HEK293 (cell line): ENCODE measurements around the gene KIAA1755.

Experiments used
- CTCF ChIA-PET: fragments of 350-600 bp; formaldehyde crosslinking; extraction: SDS; loops from one replicate; lab custom pipeline; 2021; ENCODE audit warnings: antibody characterized with exemption; lab: Yijun Ruan, JAX
- POLR2A ChIA-PET: fragments of 300-600 bp; formaldehyde crosslinking; extraction: SDS; loops from one replicate; lab custom pipeline; 2020; ENCODE audit warnings: antibody characterized with exemption, inconsistent platforms; lab: Yijun Ruan, JAX
- H3K27ac ChIP-seq: fragments of 200-500 bp; sonication (Bioruptor generic); 2 replicates; pipeline ENCODE4 v1.5.1; 2014; ENCODE audit warnings: low read depth, low read length, control low read depth, inconsistent platforms; ENCODE audit errors: extremely low read depth
- H3K36me3 ChIP-seq, 2 experiments: fragments of 200-500 bp in 1 of 2; sonication (Bioruptor generic) in 1 of 2; 1 replicate in 1 of 2; 2 replicates in 1 of 2; pipeline ENCODE4 v1.5.1; 2014 to 2017; ENCODE audit warnings: inconsistent platforms in 2 of 2, low read length in 2 of 2; ENCODE audit not compliant: control insufficient read depth in 2 of 2, insufficient read depth in 1 of 2
- H3K4me1 ChIP-seq: fragments of 200-500 bp; sonication (Bioruptor generic); 2 replicates; pipeline ENCODE4 v1.5.1; 2014; ENCODE audit warnings: mild to moderate bottlenecking, low read length, inconsistent platforms; ENCODE audit not compliant: control insufficient read depth, insufficient read depth
- H3K4me3 ChIP-seq: 2 replicates; pipeline ENCODE4 v1.5.1; 2011; ENCODE audit warnings: low read depth, mild to moderate bottlenecking, control low read depth, low read length, moderate library complexity
- H3K9me3 ChIP-seq: fragments of 200-500 bp; sonication (Bioruptor generic); 2 replicates; pipeline ENCODE4 v1.5.1; 2014; ENCODE audit warnings: low read depth, low read length, inconsistent platforms; ENCODE audit not compliant: control insufficient read depth, insufficient read depth
- CTCF ChIP-seq: fragments of 450-650 bp; formaldehyde crosslinking; IDR thresholded peaks from 2 replicates; pipeline ENCODE4 v1.5.1; 2016; ENCODE audit warnings: missing biosample characterization, missing genetic modification characterization
- EGR2 ChIP-seq: fragments of 450-650 bp; formaldehyde crosslinking; IDR thresholded peaks from 2 replicates; pipeline ENCODE4 v1.5.1; 2016; ENCODE audit warnings: low read depth, missing biosample characterization, missing genetic modification characterization
- KLF7 ChIP-seq: fragments of 450-650 bp; formaldehyde crosslinking; IDR thresholded peaks from 2 replicates; pipeline ENCODE4 v1.5.1; 2016; ENCODE audit warnings: missing biosample characterization, missing genetic modification characterization, borderline replicate concordance
- MEIS1 ChIP-seq: sonication (generic); formaldehyde crosslinking; IDR thresholded peaks from 2 replicates; pipeline ENCODE4 v1.8.1; 2022; ENCODE audit warnings: missing genetic modification reagents, mild to moderate bottlenecking, borderline replicate concordance
- OVOL3 ChIP-seq: fragments of 450-650 bp; formaldehyde crosslinking; IDR thresholded peaks from 2 replicates; pipeline ENCODE4 v1.5.1; 2016; ENCODE audit warnings: missing biosample characterization, missing genetic modification characterization
- SETDB1 ChIP-seq: IDR thresholded peaks from one replicate; pipeline ENCODE4 v1.6.1; 2017; ENCODE audit warnings: mild to moderate bottlenecking, low read length, moderate library complexity, mixed read lengths; ENCODE audit not compliant: insufficient read length
- ZBTB1 ChIP-seq: fragments of 450-650 bp; formaldehyde crosslinking; IDR thresholded peaks from 2 replicates; pipeline ENCODE4 v1.5.1; 2016; ENCODE audit warnings: missing biosample characterization, missing genetic modification characterization
- ZBTB17 ChIP-seq: fragments of 450-650 bp; formaldehyde crosslinking; IDR thresholded peaks from 2 replicates; pipeline ENCODE4 v1.5.1; 2016; ENCODE audit warnings: missing biosample characterization, missing genetic modification characterization
- ZBTB49 ChIP-seq: fragments of 450-650 bp; formaldehyde crosslinking; IDR thresholded peaks from 2 replicates; pipeline ENCODE4 v1.5.1; 2016; ENCODE audit warnings: missing biosample characterization, missing genetic modification characterization, low read depth
- ZBTB8A ChIP-seq: fragments of 450-650 bp; formaldehyde crosslinking; IDR thresholded peaks from 2 replicates; pipeline ENCODE4 v1.5.1; 2016; ENCODE audit warnings: missing biosample characterization, missing genetic modification characterization
- ZNF121 ChIP-seq: fragments of 450-650 bp; formaldehyde crosslinking; IDR thresholded peaks from 2 replicates; pipeline ENCODE4 v1.5.1; 2016; ENCODE audit warnings: missing biosample characterization, missing genetic modification characterization
- ZNF449 ChIP-seq: fragments of 450-650 bp; formaldehyde crosslinking; IDR thresholded peaks from 2 replicates; pipeline ENCODE4 v1.5.1; 2017; ENCODE audit warnings: missing biosample characterization, mild to moderate bottlenecking, missing genetic modification characterization, moderate library complexity
- ZNF473 ChIP-seq: fragments of 450-650 bp; formaldehyde crosslinking; IDR thresholded peaks from 2 replicates; pipeline ENCODE4 v1.5.1; 2017; ENCODE audit warnings: missing biosample characterization, missing genetic modification characterization
- ZNF488 ChIP-seq: fragments of 450-650 bp; formaldehyde crosslinking; IDR thresholded peaks from 2 replicates; pipeline ENCODE4 v1.5.1; 2016; ENCODE audit warnings: missing biosample characterization, missing genetic modification characterization
- ZNF626 ChIP-seq: fragments of 450-650 bp; sonication (Bioruptor Pico); formaldehyde crosslinking; IDR thresholded peaks from 2 replicates; pipeline ENCODE4 v1.5.1; 2018; ENCODE audit warnings: missing biosample characterization, missing genetic modification characterization, inconsistent platforms
- ZNF639 ChIP-seq: fragments of 450-650 bp; formaldehyde crosslinking; IDR thresholded peaks from 2 replicates; pipeline ENCODE4 v1.5.1; 2016; ENCODE audit warnings: missing biosample characterization, missing genetic modification characterization
- ZNF654 ChIP-seq: fragments of 450-650 bp; formaldehyde crosslinking; IDR thresholded peaks from 2 replicates; pipeline ENCODE4 v1.5.1; 2016; ENCODE audit warnings: low read depth, missing biosample characterization, missing genetic modification characterization
- ZNF670 ChIP-seq: fragments of 450-650 bp; formaldehyde crosslinking; IDR thresholded peaks from 2 replicates; pipeline ENCODE4 v1.5.1; 2016; ENCODE audit warnings: missing biosample characterization, missing genetic modification characterization, low read depth
- ZNF704 ChIP-seq: fragments of 450-650 bp; formaldehyde crosslinking; IDR thresholded peaks from 2 replicates; pipeline ENCODE4 v1.5.1; 2016; ENCODE audit warnings: missing biosample characterization, missing genetic modification characterization

Gene KIAA1755

GRCh38 chr20:38305541-38305940 is 45.0 kb upstream of the KIAA1755 start:
- H3K9me3 ChIP-seq: no peaks in the 10 kb centered on the region
- ChIA-PET POLR2A (no interaction called here), CTCF (interaction anchor here (0.6 to 1.9 kb wide), 11 partner anchors 10 to 941 kb away, joined by 3 to 5 read pairs (median 4); no protein-coding TSS in a partner anchor)
- no peaks in the 10 kb centered on the region for H3K4me1 ChIP-seq
- H3K27ac ChIP-seq: no peak overlapping the region
- no peaks in the 10 kb centered on the region for H3K36me3 ChIP-seq
- no peak for TF ChIP-seq ZNF704 (tag by site-specific recombination)
- TF ChIP-seq ZBTB1: no peak
- no peak for TF ChIP-seq SETDB1
- H3K4me3 ChIP-seq: no peak overlapping the region

- H3K4me3 ChIP-seq: no peak overlapping the region
- H3K36me3 ChIP-seq: no peaks in the 10 kb centered on the region
- TF ChIP-seq KLF7 (tag by site-specific recombination) (no peak), CTCF (tag by site-specific recombination) (0 out of 2 replicates have a peak, but pooled peaks have one; percentile 13), EGR2 (tag by site-specific recombination) (no peak), ZNF473 (tag by site-specific recombination) (no peak), ZNF449 (tag by site-specific recombination) (no peak), OVOL3 (tag by site-specific recombination) (no peak), ZNF121 (tag by site-specific recombination) (no peak), ZBTB17 (no peak), ZNF654 (tag by site-specific recombination) (peak; percentile 17), ZNF488 (tag by site-specific recombination) (no peak), ZNF626 (tag by site-specific recombination) (no peak), ZNF670 (no peak), ZNF639 (tag by site-specific recombination) (no peak), ZBTB49 (no peak), ZBTB8A (tag by site-specific recombination) (no peak), MEIS1 (CRISPR knock-in tag) (no peak), SETDB1 (no peak)
- TF ChIP-seq, all 188 proteins: peak for 2
- Histone ChIP-seq H3K27ac (no peak overlapping the region), H3K4me1 (no peaks in the 10 kb centered on the region), H3K9me3 (no peaks in the 10 kb centered on the region)
- ChIA-PET CTCF (interaction anchor here (0.6 to 1.9 kb wide), 14 partner anchors 10 to 940 kb away, joined by 3 to 5 read pairs (median 4); no protein-coding TSS in a partner anchor), POLR2A (interaction anchor here (0.5 kb wide), 1 partner anchor 256 kb away, joined by 3 read pairs; no protein-coding TSS in a partner anchor)
Measured at GRCh38 chr20:38304845-38305447, 44.4 kb upstream of the KIAA1755 start.
